GM23338 (cell line): Measurements from ENCODE around the gene HIP1. TPM values are rescaled to one million over a fixed set of nuclear protein-coding genes. Genes with fewer than 3 reads are reported as not detected.
A peak's percentile ranks its signal among the peaks of the same experiment; 100 is the strongest.
"Not testable (repeated sequence)": the region's sequence is repeated elsewhere in the genome, so short reads cannot be mapped to it uniquely, and the experiment has no call there.

Source experiments
- ATAC-seq: fragments of 200-7000 bp; cut with Tn5 transposase; 3 replicates; pipeline ENCODE4 v1.9.1; 2020
- DNase-seq: peaks from one replicate; pipeline ENCODE4 v3.0.0-alpha.2; 2015; ENCODE audit warnings: low spot score
- H2AFZ ChIP-seq: fragments of 200-600 bp; sonication (generic); 2 replicates; pipeline ENCODE4 v1.8.0; 2016; ENCODE audit warnings: antibody characterized with exemption, mild to moderate bottlenecking, moderate library complexity
- H3F3A ChIP-seq: fragments of 200-600 bp; sonication (generic); replicated peaks from 2 replicates; pipeline ENCODE4 v1.8.0; 2017; ENCODE audit warnings: antibody characterized with exemption, mixed run types, low read depth
- H3K27ac ChIP-seq: fragments of 200-600 bp; sonication (generic); 2 replicates; pipeline ENCODE4 v1.6.1; 2016; ENCODE audit warnings: low read depth
- H3K27me3 ChIP-seq: fragments of 200-600 bp; sonication (generic); 2 replicates; pipeline ENCODE4 v1.8.0; 2016; ENCODE audit warnings: mild to moderate bottlenecking, mixed run types, moderate library complexity; ENCODE audit not compliant: insufficient read depth
- H3K36me3 ChIP-seq: fragments of 200-600 bp; sonication (generic); 2 replicates; pipeline ENCODE4 v1.8.0; 2016; ENCODE audit warnings: mild to moderate bottlenecking; ENCODE audit not compliant: insufficient read depth
- H3K4me1 ChIP-seq: fragments of 200-600 bp; sonication (generic); 2 replicates; pipeline ENCODE4 v1.8.0; 2016; ENCODE audit warnings: mild to moderate bottlenecking, moderate library complexity; ENCODE audit not compliant: insufficient read depth
- H3K4me2 ChIP-seq: fragments of 200-600 bp; sonication (generic); 2 replicates; pipeline ENCODE4 v1.7.1; 2017; ENCODE audit warnings: mixed run types
- H3K4me3 ChIP-seq: fragments of 200-600 bp; sonication (generic); 2 replicates; pipeline ENCODE4 v1.6.1; 2016; ENCODE audit warnings: mixed run types
- H3K79me2 ChIP-seq: fragments of 200-600 bp; sonication (generic); replicated peaks from 2 replicates; pipeline ENCODE4 v1.8.0; 2017; ENCODE audit warnings: mild to moderate bottlenecking; ENCODE audit not compliant: insufficient read depth
- H3K9me2 ChIP-seq: fragments of 200-600 bp; sonication (generic); 2 replicates; pipeline ENCODE4 v1.8.0; 2017; ENCODE audit not compliant: insufficient read depth
- H4K20me1 ChIP-seq: fragments of 200-600 bp; sonication (generic); replicated peaks from 2 replicates; pipeline ENCODE4 v1.8.0; 2017; ENCODE audit warnings: mild to moderate bottlenecking; ENCODE audit not compliant: insufficient read depth
- H3K27ac Mint-ChIP-seq: 2 replicates; pipeline ENCODE4 v1.8.0; 2020; ENCODE audit warnings: inconsistent platforms, mild to moderate bottlenecking, moderate library complexity, mixed read lengths
- H3K27me3 Mint-ChIP-seq: 3 replicates; pipeline ENCODE4 v1.8.0; 2022; ENCODE audit warnings: low read depth, mild to moderate bottlenecking, moderate library complexity, mixed read lengths, inconsistent platforms; ENCODE audit not compliant: insufficient read depth, poor library complexity
- H3K36me3 Mint-ChIP-seq: 3 replicates; pipeline ENCODE4 v1.8.0; 2021; ENCODE audit warnings: low read depth, mild to moderate bottlenecking, inconsistent platforms, moderate library complexity, mixed read lengths
- H3K4me1 Mint-ChIP-seq: 3 replicates; pipeline ENCODE4 v1.8.0; 2020; ENCODE audit warnings: mild to moderate bottlenecking, inconsistent platforms, mixed read lengths
- H3K4me3 Mint-ChIP-seq: 3 replicates; pipeline ENCODE4 v1.8.0; 2021; ENCODE audit warnings: moderate library complexity, mild to moderate bottlenecking, inconsistent platforms, mixed read lengths
- H3K9me3 Mint-ChIP-seq: 3 replicates; pipeline ENCODE4 v1.8.0; 2020; ENCODE audit warnings: moderate library complexity, mild to moderate bottlenecking, inconsistent platforms, mixed read lengths
- STAT1 ChIP-seq: IDR thresholded peaks from one replicate; pipeline ENCODE4 v1.6.1; 2016; ENCODE audit warnings: antibody characterized with exemption; ENCODE audit not compliant: unreplicated experiment
- ZNF114 ChIP-seq: fragments of 250-450 bp; sonication (Bioruptor Pico); IDR thresholded peaks from 2 replicates; pipeline ENCODE4 v1.5.0; 2020; ENCODE audit warnings: mild to moderate bottlenecking, moderate library complexity
- ZNF331 ChIP-seq: fragments of 250-450 bp; sonication (Bioruptor Pico); IDR thresholded peaks from 2 replicates; pipeline ENCODE4 v1.5.0; 2020; ENCODE audit warnings: low read depth, mild to moderate bottlenecking, moderate library complexity
- polyA plus RNA-seq: library from polyadenylated mRNA; unstranded; fragments of >200 nt; fragmentation: Nextera tagmentation; extraction: Ambion mirVana; gene quantifications from 2 replicates; pipeline ENCODE4 v1.2.1, GENCODE V29; 2016
- total RNA-seq: library from RNA; depleted of rRNA; stranded (reverse); fragments of >200 nt; shearing (Covaris generic); gene quantifications from 2 replicates; pipeline ENCODE4 v1.2.3, GENCODE V29; 2014
- TF ChIP-seq, protein P1 (sequence below), 2 experiments: fragments of 200-600 bp in 1 of 2; sonication (generic) in 1 of 2; conservative IDR thresholded peaks; 2 replicates each; pipeline versions ENCODE4 v1.5.1 to v1.6.1; 2016 to 2017; ENCODE audit warnings: antibody characterized with exemption in 2 of 2, low read depth in 2 of 2, mild to moderate bottlenecking in 2 of 2, moderate library complexity in 1 of 2
- TF ChIP-seq, protein P2 (sequence below): fragments of 250-450 bp; sonication (Bioruptor Pico); IDR thresholded peaks from 2 replicates; pipeline ENCODE4 v1.5.0; 2020; ENCODE audit warnings: mild to moderate bottlenecking, moderate library complexity

The HIP1 gene
- total and polyA plus RNA-seq, 2 experiments from 2014 or later = 24.9 to 80.8 TPM

DNA sequence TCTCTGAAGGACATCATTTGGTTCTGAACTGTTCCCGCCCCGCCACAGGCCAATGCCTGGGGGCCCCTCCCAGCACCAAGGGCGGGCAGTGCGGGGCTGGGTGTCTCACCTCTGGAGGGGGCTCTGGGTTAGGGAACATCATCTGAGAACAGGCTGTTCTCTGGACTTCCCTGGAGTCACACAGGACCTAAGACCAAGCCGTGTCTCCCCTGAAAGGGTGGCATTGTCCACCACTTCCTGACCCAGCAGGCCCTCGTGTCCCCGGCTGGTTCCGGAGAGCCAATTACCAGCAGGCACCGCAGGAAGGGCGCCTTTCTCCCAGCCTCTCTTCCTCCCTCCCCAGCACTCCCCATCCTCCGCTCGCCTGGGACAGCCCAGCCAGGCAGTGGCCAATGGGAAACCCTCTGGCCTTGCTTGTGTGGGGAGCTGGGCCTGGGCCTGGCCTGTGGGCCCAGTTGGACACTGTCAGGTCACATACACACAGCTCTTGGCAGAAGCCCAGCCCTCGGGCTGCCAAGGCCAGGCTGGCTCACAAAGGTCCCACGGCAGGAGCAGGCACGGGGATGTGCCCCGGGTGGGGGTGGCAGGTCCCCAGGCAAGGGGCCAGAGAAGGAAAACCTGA lies 127.1 kb downstream of the HIP1 start:
- Histone ChIP-seq H2AFZ (no peak overlapping the region), H3K4me3 (no peak overlapping the region), H3K79me2 (peaks cover 72% of the 10 kb centered on the region), H3K27me3 (no peaks in the 10 kb centered on the region), H3K4me1 (no peaks in the 10 kb centered on the region; the same call in 1 of the 2 replicates), H3K36me3 (no peaks in the 10 kb centered on the region), H3F3A (no peaks in the 10 kb centered on the region), H4K20me1 (peaks cover 11% of the 10 kb centered on the region), H3K9me2 (no peaks in the 10 kb centered on the region), H3K4me2 (no peak overlapping the region), H3K27ac (0 out of 2 replicates have a peak overlapping the region, but pooled peaks have one; percentile 39)
- DNase-seq (peak; percentile 57), ATAC-seq (peak; percentile 88)
- H3K4me3 Mint-ChIP-seq = no peak overlapping the region
- H3K36me3 Mint-ChIP-seq = peaks cover 2% of the 10 kb centered on the region; the same call in 1 of the 3 replicates
- H3K27me3 Mint-ChIP-seq = peaks cover 1% of the 10 kb centered on the region
- no peaks in the 10 kb centered on the region for H3K9me3 Mint-ChIP-seq
- peaks cover 12% of the 10 kb centered on the region for H3K4me1 Mint-ChIP-seq
- TF ChIP-seq, protein P1, sequence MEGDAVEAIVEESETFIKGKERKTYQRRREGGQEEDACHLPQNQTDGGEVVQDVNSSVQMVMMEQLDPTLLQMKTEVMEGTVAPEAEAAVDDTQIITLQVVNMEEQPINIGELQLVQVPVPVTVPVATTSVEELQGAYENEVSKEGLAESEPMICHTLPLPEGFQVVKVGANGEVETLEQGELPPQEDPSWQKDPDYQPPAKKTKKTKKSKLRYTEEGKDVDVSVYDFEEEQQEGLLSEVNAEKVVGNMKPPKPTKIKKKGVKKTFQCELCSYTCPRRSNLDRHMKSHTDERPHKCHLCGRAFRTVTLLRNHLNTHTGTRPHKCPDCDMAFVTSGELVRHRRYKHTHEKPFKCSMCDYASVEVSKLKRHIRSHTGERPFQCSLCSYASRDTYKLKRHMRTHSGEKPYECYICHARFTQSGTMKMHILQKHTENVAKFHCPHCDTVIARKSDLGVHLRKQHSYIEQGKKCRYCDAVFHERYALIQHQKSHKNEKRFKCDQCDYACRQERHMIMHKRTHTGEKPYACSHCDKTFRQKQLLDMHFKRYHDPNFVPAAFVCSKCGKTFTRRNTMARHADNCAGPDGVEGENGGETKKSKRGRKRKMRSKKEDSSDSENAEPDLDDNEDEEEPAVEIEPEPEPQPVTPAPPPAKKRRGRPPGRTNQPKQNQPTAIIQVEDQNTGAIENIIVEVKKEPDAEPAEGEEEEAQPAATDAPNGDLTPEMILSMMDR (conservative IDR thresholded peaks at IDR 0.05; ENCODE audit: low read depth in 2 of 2) = 0 out of 4 replicates have a peak, but pooled peaks of 1 of the 2 experiments have one; percentile 10
- no peak for TF ChIP-seq ZNF114 (CRISPR knock-in tag)
- no peak overlapping the region for H3K27ac Mint-ChIP-seq

DNA sequence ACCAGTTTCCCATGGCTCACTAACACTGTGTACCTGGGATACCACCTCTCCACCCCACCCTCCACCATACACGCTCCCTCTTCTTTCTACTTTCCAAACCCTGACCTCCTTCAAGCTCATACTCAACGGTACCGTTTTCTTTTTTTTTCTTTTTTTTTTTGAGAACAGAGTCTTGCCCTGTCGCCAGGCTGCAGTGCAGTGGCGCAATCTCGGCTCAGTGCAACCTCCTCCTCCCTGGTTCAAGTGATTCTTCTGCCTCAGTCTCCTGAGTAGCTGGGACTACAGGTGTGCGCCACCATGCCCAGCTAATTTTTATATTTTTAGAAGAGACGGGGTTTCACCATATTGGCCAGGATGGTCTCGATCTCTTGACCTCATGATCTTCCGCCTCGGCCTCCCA lies 129.3 kb downstream of the HIP1 start:
- Histone ChIP-seq H3K79me2 (peaks cover 69% of the 10 kb centered on the region), H4K20me1 (peaks cover 11% of the 10 kb centered on the region; the same call in 1 of the 2 replicates)
- not testable (repeated sequence) for H3K36me3 ChIP-seq, H3K27me3 ChIP-seq, H3K27ac ChIP-seq, H3K9me3 Mint-ChIP-seq, H3K4me1 ChIP-seq, ATAC-seq, H3K4me3 ChIP-seq, DNase-seq, H3K4me3 Mint-ChIP-seq, H2AFZ ChIP-seq, H3K36me3 Mint-ChIP-seq, H3K27me3 Mint-ChIP-seq, H3K4me2 ChIP-seq, H3F3A ChIP-seq, H3K9me2 ChIP-seq, H3K27ac Mint-ChIP-seq
- H3K4me1 Mint-ChIP-seq = peaks cover 20% of the 10 kb centered on the region

DNA sequence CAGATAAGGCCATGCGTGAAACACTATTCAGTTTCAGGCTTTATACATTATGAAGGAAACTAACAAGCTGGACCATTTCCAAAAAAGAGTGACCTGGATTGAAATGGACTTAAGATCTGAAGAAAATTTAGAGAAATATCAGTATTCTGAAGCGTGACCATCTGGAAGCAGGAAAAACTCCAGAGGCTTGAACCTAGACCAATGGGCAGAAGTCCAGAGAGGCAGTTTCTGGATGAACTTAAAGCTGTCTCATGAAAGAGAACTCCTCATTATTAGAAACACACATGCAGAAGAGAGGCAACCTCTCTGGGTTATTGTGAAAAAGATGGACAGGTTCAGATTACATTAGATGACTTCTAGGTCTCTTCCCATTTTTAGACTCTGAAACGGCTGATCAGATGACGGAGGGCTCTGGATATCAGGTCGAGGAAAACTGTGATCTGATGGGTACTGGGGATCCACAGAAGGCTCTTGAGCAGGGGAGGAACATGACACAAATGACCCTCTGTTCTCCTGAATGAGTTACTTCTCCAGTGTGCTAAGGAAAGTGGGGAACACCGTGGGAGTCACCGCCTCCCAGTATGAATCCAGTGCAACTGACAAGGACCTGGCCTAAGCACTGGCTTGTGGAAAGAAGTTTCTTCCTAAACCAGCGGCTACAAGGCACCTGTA lies 130.2 kb downstream of the HIP1 start:
- DNase-seq = no peak
- Mint-ChIP-seq H3K27ac (no peak overlapping the region), H3K36me3 (peaks cover 12% of the 10 kb centered on the region; the same call in 2 of the 3 replicates), H3K27me3 (peaks cover 2% of the 10 kb centered on the region), H3K9me3 (no peaks in the 10 kb centered on the region), H3K4me1 (peaks cover 25% of the 10 kb centered on the region), H3K4me3 (no peak overlapping the region)
- H2AFZ ChIP-seq = no peak overlapping the region
- no peak overlapping the region for H3K4me3 ChIP-seq
- peaks cover 61% of the 10 kb centered on the region for H3K79me2 ChIP-seq
- H3K4me1 ChIP-seq = peaks cover 5% of the 10 kb centered on the region; the same call in 1 of the 2 replicates
- no peaks in the 10 kb centered on the region for H3K36me3 ChIP-seq
- ATAC-seq = no peak
- H4K20me1 ChIP-seq = peaks cover 11% of the 10 kb centered on the region; the same call in 1 of the 2 replicates
- no peak overlapping the region for H3K4me2 ChIP-seq
- H3K27ac ChIP-seq = no peak overlapping the region
- H3K27me3 ChIP-seq = no peaks in the 10 kb centered on the region
- H3F3A ChIP-seq = 0 out of 2 replicates have a peak, but pooled peaks cover 2% of the 10 kb centered on the region
- no peaks in the 10 kb centered on the region for H3K9me2 ChIP-seq
- no peak for TF ChIP-seq ZNF331 (CRISPR knock-in tag)
- TF ChIP-seq, protein P2, sequence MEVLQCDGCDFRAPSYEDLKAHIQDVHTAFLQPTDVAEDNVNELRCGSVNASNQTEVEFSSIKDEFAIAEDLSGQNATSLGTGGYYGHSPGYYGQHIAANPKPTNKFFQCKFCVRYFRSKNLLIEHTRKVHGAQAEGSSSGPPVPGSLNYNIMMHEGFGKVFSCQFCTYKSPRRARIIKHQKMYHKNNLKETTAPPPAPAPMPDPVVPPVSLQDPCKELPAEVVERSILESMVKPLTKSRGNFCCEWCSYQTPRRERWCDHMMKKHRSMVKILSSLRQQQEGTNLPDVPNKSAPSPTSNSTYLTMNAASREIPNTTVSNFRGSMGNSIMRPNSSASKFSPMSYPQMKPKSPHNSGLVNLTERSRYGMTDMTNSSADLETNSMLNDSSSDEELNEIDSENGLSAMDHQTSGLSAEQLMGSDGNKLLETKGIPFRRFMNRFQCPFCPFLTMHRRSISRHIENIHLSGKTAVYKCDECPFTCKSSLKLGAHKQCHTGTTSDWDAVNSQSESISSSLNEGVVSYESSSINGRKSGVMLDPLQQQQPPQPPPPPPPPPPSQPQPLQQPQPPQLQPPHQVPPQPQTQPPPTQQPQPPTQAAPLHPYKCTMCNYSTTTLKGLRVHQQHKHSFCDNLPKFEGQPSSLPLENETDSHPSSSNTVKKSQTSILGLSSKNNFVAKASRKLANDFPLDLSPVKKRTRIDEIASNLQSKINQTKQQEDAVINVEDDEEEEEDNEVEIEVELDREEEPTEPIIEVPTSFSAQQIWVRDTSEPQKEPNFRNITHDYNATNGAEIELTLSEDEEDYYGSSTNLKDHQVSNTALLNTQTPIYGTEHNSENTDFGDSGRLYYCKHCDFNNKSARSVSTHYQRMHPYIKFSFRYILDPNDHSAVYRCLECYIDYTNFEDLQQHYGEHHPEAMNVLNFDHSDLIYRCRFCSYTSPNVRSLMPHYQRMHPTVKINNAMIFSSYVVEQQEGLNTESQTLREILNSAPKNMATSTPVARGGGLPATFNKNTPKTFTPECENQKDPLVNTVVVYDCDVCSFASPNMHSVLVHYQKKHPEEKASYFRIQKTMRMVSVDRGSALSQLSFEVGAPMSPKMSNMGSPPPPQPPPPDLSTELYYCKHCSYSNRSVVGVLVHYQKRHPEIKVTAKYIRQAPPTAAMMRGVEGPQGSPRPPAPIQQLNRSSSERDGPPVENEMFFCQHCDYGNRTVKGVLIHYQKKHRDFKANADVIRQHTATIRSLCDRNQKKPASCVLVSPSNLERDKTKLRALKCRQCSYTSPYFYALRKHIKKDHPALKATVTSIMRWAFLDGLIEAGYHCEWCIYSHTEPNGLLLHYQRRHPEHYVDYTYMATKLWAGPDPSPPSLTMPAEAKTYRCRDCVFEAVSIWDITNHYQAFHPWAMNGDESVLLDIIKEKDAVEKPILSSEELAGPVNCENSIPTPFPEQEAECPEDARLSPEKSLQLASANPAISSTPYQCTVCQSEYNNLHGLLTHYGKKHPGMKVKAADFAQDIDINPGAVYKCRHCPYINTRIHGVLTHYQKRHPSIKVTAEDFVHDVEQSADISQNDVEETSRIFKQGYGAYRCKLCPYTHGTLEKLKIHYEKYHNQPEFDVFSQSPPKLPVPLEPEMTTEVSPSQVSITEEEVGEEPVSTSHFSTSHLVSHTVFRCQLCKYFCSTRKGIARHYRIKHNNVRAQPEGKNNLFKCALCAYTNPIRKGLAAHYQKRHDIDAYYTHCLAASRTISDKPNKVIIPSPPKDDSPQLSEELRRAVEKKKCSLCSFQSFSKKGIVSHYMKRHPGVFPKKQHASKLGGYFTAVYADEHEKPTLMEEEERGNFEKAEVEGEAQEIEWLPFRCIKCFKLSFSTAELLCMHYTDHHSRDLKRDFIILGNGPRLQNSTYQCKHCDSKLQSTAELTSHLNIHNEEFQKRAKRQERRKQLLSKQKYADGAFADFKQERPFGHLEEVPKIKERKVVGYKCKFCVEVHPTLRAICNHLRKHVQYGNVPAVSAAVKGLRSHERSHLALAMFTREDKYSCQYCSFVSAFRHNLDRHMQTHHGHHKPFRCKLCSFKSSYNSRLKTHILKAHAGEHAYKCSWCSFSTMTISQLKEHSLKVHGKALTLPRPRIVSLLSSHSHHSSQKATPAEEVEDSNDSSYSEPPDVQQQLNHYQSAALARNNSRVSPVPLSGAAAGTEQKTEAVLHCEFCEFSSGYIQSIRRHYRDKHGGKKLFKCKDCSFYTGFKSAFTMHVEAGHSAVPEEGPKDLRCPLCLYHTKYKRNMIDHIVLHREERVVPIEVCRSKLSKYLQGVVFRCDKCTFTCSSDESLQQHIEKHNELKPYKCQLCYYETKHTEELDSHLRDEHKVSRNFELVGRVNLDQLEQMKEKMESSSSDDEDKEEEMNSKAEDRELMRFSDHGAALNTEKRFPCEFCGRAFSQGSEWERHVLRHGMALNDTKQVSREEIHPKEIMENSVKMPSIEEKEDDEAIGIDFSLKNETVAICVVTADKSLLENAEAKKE (CRISPR knock-in tag) = no peak
- no peak for TF ChIP-seq STAT1
